Transverse colon (tissue), 4 donors: Measurements from ENCODE around the gene VEGFB. TPM values are rescaled to one million over a fixed set of nuclear protein-coding genes. Genes with fewer than 3 reads are reported as not detected.

ENCODE experiments used
- DNase-seq: peaks from one replicate; pipeline ENCODE4 v3.0.0-alpha.2; 2019
- H3K27ac ChIP-seq, 4 donors: fragments of 200-600 bp; sonication (generic); 2 replicates each; pipeline ENCODE4 v1.5.1; 2016 to 2018; ENCODE audit warnings: inconsistent platforms in 4 of 4
- H3K27me3 ChIP-seq: fragments of 200-600 bp; sonication (generic); 2 replicates; pipeline ENCODE4 v1.5.1; 2017; ENCODE audit warnings: inconsistent platforms
- H3K36me3 ChIP-seq, 4 donors: fragments of 200-600 bp; sonication (generic); 2 replicates each; pipeline ENCODE4 v1.5.1; 2017 to 2019; ENCODE audit warnings: inconsistent platforms in 4 of 4
- H3K4me1 ChIP-seq, 4 donors: fragments of 200-600 bp; sonication (generic); 2 replicates each; pipeline ENCODE4 v1.5.1; 2017 to 2020; ENCODE audit warnings: inconsistent platforms in 4 of 4
- H3K4me3 ChIP-seq, 4 donors: fragments of 200-600 bp; sonication (generic); 1 replicate in 1 of 4; 2 replicates in 3 of 4; pipeline versions ENCODE4 v1.5.1 to v1.6.1; 2017 to 2019; ENCODE audit warnings: inconsistent platforms in 4 of 4
- H3K9me3 ChIP-seq, 2 donors: fragments of 200-600 bp; sonication (generic); 2 replicates each; pipeline ENCODE4 v1.5.1; 2017 to 2019; ENCODE audit warnings: inconsistent platforms in 2 of 2
- EP300 ChIP-seq: sonication (generic); formaldehyde crosslinking; IDR thresholded peaks from one replicate; pipeline ENCODE4 v1.6.1; 2017; ENCODE audit warnings: antibody characterized with exemption, low read depth
- POLR2A ChIP-seq: fragments of 450-650 bp; IDR thresholded peaks from one replicate; pipeline ENCODE4 v1.6.1; 2016; ENCODE audit warnings: antibody characterized with exemption, mild to moderate bottlenecking, moderate library complexity
- POLR2AphosphoS5 ChIP-seq, 3 donors: sonication (generic); formaldehyde crosslinking; IDR thresholded peaks; one replicate each; pipeline ENCODE4 v1.6.1; 2016; ENCODE audit warnings: antibody characterized with exemption in 3 of 3
- WGBS, 2 donors: methylation state at CpG; one replicate each; pipeline ENCODE4 v1.1.5; 2018; ENCODE audit warnings: low coverage in 1 of 2; 5-methylcytosine and 5-hydroxymethylcytosine counted together
- in situ Hi-C, 4 donors: fragments of 200-750 bp; cut with MboI; loops; one replicate each; pipeline versions ENCODE4 v1.15.0 to v1.15.1; 2017; ENCODE audit warnings: low sequenced_read_pairs in 3 of 4, low pct_ligation_motif_present in 1 of 4, low pct_unique_long_range_greater_than_20kb in 1 of 4
- intact Hi-C: fragments of 100-400 bp; cut with DNase I; formaldehyde crosslinking; loops from one replicate; pipeline ENCODE4 v1.15.1; 2023; ENCODE audit warnings: low total_unique reads
- total RNA-seq, 4 donors: library from RNA; depleted of rRNA; stranded (reverse); fragments of >200 nt; gene quantifications; one replicate each; pipeline ENCODE4 v1.1.0, GENCODE V29; 2016
- TF ChIP-seq, protein P1 (sequence below), 5 experiments: fragments of 200-600 bp in 3 of 5; fragments of 450-650 bp in 2 of 5; sonication (generic) in 3 of 5; IDR thresholded peaks; 1 replicate in 2 of 5; 2 replicates in 3 of 5; pipeline ENCODE4 v1.5.1; 2016 to 2017; ENCODE audit warnings: antibody characterized with exemption in 5 of 5, inconsistent platforms in 3 of 5, mild to moderate bottlenecking in 2 of 5, moderate library complexity in 1 of 5

The VEGFB gene
- total RNA-seq, 4 donors from 2014 or later = 34.0 to 84.9 (median 36.8) TPM

DNA sequence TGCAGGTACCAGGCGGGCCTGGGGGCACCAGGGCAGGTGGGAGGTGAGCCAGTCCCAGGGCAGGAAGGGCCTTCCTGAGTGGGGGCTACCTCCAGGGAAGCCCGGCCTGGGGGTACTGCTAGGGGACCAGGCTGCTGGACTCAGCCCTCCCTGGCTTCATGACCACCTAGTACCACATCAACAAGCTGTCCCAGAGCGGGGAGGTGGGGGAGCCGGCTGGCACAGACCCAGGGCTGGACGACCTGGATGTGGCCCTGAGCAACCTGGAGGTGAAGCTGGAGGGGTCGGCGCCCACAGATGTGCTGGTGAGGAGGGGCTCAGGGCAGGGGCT is 15.1 kb upstream of the VEGFB start:
- H3K27me3 ChIP-seq = no peaks in the 10 kb centered on the region
- H3K4me3 ChIP-seq = no peak overlapping the region
- DNase-seq = no peak
- H3K36me3 ChIP-seq = peaks cover 0 to 5% (median 0%) of the 10 kb centered on the region in 4 donors
- intact Hi-C loops = no loop called here
- no peak overlapping the region for H3K27ac ChIP-seq
- TF ChIP-seq, protein P1, sequence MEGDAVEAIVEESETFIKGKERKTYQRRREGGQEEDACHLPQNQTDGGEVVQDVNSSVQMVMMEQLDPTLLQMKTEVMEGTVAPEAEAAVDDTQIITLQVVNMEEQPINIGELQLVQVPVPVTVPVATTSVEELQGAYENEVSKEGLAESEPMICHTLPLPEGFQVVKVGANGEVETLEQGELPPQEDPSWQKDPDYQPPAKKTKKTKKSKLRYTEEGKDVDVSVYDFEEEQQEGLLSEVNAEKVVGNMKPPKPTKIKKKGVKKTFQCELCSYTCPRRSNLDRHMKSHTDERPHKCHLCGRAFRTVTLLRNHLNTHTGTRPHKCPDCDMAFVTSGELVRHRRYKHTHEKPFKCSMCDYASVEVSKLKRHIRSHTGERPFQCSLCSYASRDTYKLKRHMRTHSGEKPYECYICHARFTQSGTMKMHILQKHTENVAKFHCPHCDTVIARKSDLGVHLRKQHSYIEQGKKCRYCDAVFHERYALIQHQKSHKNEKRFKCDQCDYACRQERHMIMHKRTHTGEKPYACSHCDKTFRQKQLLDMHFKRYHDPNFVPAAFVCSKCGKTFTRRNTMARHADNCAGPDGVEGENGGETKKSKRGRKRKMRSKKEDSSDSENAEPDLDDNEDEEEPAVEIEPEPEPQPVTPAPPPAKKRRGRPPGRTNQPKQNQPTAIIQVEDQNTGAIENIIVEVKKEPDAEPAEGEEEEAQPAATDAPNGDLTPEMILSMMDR (IDR thresholded peaks at IDR 0.05) = no peak
- no peak for TF ChIP-seq EP300
- no peak for TF ChIP-seq POLR2AphosphoS5 (IDR thresholded peaks at IDR 0.05)
- TF ChIP-seq POLR2A = no peak
- H3K9me3 ChIP-seq = no peaks in the 10 kb centered on the region
- WGBS, 2 donors = 93% methylated on average over 6 of the region's 7 CpGs; no CpG with 5 or more reads in 1 of the 2 donors
- in situ Hi-C loops = no loop called here
- no peaks in the 10 kb centered on the region for H3K4me1 ChIP-seq

DNA sequence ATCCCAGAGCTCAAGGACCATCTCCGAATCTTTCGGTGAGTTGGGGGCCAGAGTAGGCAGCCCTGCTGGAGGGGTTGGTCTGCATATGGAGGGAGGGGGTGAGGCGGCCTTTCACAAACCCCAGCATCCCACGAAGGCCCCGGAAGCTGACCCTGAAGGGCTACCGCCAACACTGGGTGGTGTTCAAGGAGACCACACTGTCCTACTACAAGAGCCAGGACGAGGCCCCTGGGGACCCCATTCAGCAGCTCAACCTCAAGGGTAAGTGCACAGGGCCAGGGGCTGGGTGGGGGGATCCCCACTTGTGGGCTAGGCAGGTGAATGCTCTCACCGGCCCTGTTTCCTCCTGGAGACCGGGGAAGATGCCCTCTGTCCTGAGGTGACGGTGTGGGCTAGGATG is 14.6 kb upstream of the VEGFB start:
- WGBS, 2 donors = 88% methylated on average over 10 of the region's 10 CpGs; no CpG with 5 or more reads in 1 of the 2 donors
- Histone ChIP-seq H3K36me3 (peaks cover 0 to 5% (median 0%) of the 10 kb centered on the region in 4 donors), H3K9me3 (no peaks in the 10 kb centered on the region), H3K4me1 (peaks cover under 1 to 3% (median 1%) of the 10 kb centered on the region in 4 donors), H3K27ac (no peak overlapping the region), H3K4me3 (no peak overlapping the region), H3K27me3 (no peaks in the 10 kb centered on the region)
- TF ChIP-seq POLR2A (no peak), POLR2AphosphoS5 (IDR thresholded peaks at IDR 0.05) (no peak), EP300 (no peak)
- TF ChIP-seq, protein P1 (IDR thresholded peaks at IDR 0.05) = no peak
- DNase-seq = no peak
- in situ Hi-C loops = no loop called here
- intact Hi-C loops = no loop called here

DNA sequence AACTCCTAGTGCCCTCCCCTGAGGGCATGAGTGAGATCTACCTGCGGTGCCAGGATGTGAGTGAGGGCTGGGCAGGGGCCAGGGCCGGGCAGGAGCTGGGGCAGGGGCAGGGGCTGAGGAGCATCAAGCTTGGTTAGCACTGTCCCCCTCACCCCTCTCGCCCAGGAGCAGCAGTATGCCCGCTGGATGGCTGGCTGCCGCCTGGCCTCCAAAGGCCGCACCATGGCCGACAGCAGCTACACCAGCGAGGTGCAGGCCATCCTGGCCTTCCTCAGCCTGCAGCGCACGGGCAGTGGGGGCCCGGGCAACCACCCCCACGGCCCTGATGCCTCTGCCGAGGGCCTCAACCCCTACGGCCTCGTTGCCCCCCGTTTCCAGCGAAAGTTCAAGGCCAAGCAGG is 14.1 kb upstream of the VEGFB start:
- TF ChIP-seq POLR2A = no peak
- no peak for TF ChIP-seq POLR2AphosphoS5 (IDR thresholded peaks at IDR 0.05)
- no peak for TF ChIP-seq EP300
- TF ChIP-seq, protein P1 (IDR thresholded peaks at IDR 0.05) = no peak
- Histone ChIP-seq H3K27ac (no peak overlapping the region), H3K9me3 (no peaks in the 10 kb centered on the region), H3K4me1 (peaks cover 5 to 8% (median 6%) of the 10 kb centered on the region in 4 donors), H3K4me3 (no peak overlapping the region), H3K27me3 (no peaks in the 10 kb centered on the region), H3K36me3 (peaks cover 0 to 3% (median 0%) of the 10 kb centered on the region in 4 donors)
- in situ Hi-C loops (no loop called here), intact Hi-C loops (no loop called here)
- WGBS, 2 donors = 95% methylated on average over 13 of the region's 17 CpGs; no CpG with 5 or more reads in 1 of the 2 donors
- no peak for DNase-seq

DNA sequence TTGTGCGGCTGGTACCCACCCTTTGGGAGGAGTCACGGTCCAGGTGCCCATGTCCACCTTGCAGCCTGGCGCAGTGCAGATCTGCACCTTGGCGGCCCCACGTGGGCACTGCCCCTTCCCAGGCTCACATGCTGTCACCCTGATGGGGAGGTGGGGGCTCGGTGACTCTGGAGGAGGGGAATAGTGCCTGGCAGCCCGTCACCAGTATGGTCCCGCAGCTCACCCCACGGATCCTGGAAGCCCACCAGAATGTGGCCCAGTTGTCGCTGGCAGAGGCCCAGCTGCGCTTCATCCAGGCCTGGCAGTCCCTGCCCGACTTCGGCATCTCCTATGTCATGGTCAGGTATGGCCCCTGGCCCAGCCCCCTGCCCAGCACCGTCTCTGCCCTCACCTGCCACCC is 13.6 kb upstream of the VEGFB start:
- no peak for TF ChIP-seq POLR2A
- TF ChIP-seq, protein P1 (IDR thresholded peaks at IDR 0.05) = no peak
- TF ChIP-seq POLR2AphosphoS5 (IDR thresholded peaks at IDR 0.05) = no peak
- TF ChIP-seq EP300 = no peak
- intact Hi-C loops = no loop called here
- DNase-seq = no peak
- peaks cover 8 to 11% (median 10%) of the 10 kb centered on the region in 4 donors for H3K4me1 ChIP-seq
- WGBS, 2 donors = 82% methylated on average over 5 of the region's 14 CpGs; no CpG with 5 or more reads in 1 of the 2 donors
- no peaks in the 10 kb centered on the region for H3K27me3 ChIP-seq
- no peaks in the 10 kb centered on the region for H3K36me3 ChIP-seq
- H3K27ac ChIP-seq = no peak overlapping the region
- H3K4me3 ChIP-seq = no peak overlapping the region
- in situ Hi-C loops = no loop called here
- H3K9me3 ChIP-seq = no peaks in the 10 kb centered on the region
